ENCODE data around the gene CCDC85A.

CCDC85A gene

DNA sequence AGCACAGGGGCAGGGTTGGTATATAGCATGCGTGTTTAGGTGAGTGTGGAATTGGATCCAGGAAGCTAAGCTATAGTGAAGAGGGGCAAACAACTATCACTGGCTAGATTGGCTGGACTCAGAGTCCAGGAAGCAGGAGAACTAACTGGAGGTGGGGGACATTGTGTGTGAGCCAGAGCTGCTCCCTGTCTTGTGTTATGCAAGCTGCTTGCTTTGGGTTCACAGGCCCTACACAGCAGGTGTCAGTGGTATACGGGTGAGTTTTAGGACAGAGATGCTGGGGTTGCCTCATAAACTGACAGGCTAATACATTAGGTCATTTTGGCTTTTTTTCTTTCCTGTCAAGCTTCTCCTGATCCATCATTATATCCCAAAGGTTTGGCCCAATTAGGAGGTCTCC, 87.5 kb downstream of the CCDC85A start:
- H3K27me3 ChIP-seq (ENCODE audit: control insufficient read depth, insufficient read depth, low read length): no peaks in the 10 kb centered on the region
- peaks cover 7% of the 10 kb centered on the region; the same call in 1 of the 2 replicates for H3K4me1 ChIP-seq (ENCODE audit: control insufficient read depth, insufficient read depth, low read length)
- no peak overlapping the region for H3K27ac ChIP-seq (ENCODE audit: low read depth, low read length)
- no peaks in the 10 kb centered on the region for H3K36me3 ChIP-seq (ENCODE audit: control insufficient read depth, insufficient read depth, low read length)
- no peak overlapping the region for H3K9ac ChIP-seq (ENCODE audit: low read depth, low read length)
- no peak overlapping the region for H3K4me3 ChIP-seq (ENCODE audit: low read depth, low read length)
- no peaks in the 10 kb centered on the region for H3K9me3 ChIP-seq (ENCODE audit: control insufficient read depth, insufficient read depth, low read length)

- no peaks in the 10 kb centered on the region for H3K4me1 ChIP-seq (ENCODE audit: control insufficient read depth, insufficient read depth, low read length)
- no peak overlapping the region for H3K27ac ChIP-seq (ENCODE audit: low read depth, low read length)
- no peak overlapping the region for H3K9ac ChIP-seq (ENCODE audit: low read depth, low read length)
- H3K4me3 ChIP-seq (ENCODE audit: low read depth, low read length): no peak overlapping the region
- no peaks in the 10 kb centered on the region for H3K27me3 ChIP-seq (ENCODE audit: control insufficient read depth, insufficient read depth, low read length)
- H3K9me3 ChIP-seq (ENCODE audit: control insufficient read depth, insufficient read depth, low read length): no peaks in the 10 kb centered on the region
- no peaks in the 10 kb centered on the region for H3K36me3 ChIP-seq (ENCODE audit: control insufficient read depth, insufficient read depth, low read length)
Measured at GRCh38 chr2:56285224-56285623, 101.4 kb downstream of the CCDC85A start.

DNA sequence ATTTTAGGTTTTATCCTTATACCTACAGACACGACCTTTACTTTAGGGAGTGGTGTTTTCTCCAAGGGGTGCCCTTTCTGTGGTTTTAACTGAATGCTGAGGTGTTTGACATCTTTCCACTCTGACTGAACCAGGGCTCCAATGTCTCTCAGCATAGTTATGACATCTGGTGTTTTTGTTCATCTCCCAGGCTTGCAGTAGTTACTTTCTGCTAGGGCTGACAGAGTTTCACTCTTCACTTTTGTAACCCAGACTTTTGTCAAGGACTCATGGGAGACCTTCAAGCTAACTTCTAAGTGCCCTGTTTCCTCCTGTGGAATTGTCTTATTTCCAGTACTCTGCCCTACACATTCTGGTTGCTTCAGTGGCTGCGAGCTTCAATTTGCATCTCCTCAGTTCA, 103.1 kb downstream of the CCDC85A start:
- no peak overlapping the region for H3K27ac ChIP-seq (ENCODE audit: low read depth, low read length)
- no peaks in the 10 kb centered on the region for H3K4me1 ChIP-seq (ENCODE audit: control insufficient read depth, insufficient read depth, low read length)
- H3K36me3 ChIP-seq (ENCODE audit: control insufficient read depth, insufficient read depth, low read length): no peaks in the 10 kb centered on the region
- no peaks in the 10 kb centered on the region for H3K27me3 ChIP-seq (ENCODE audit: control insufficient read depth, insufficient read depth, low read length)
- H3K9ac ChIP-seq (ENCODE audit: low read depth, low read length): no peak overlapping the region
- no peaks in the 10 kb centered on the region for H3K9me3 ChIP-seq (ENCODE audit: control insufficient read depth, insufficient read depth, low read length)
- H3K4me3 ChIP-seq (ENCODE audit: low read depth, low read length): no peak overlapping the region

DNA sequence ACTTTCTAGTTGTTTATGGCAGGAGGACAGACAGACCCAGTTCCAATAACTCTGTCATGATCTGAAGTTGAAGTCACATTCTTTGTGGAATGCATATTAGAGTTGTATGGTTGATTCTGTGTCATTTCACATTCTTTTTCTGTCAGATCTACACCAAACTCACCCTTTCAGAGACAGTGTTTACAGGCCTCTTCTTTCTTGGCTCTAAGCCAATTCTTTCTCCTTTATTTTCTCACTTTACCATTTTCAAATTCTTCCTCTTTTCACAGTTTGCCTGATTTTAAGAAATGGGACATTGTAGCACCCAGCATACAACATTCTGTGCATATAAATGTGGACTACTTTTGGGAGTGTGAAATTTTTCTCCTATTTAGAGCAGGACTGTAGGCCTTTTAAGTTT, 103.7 kb downstream of the CCDC85A start:
- no peaks in the 10 kb centered on the region for H3K27me3 ChIP-seq (ENCODE audit: control insufficient read depth, insufficient read depth, low read length)
- H3K4me1 ChIP-seq (ENCODE audit: control insufficient read depth, insufficient read depth, low read length): no peaks in the 10 kb centered on the region
- H3K4me3 ChIP-seq (ENCODE audit: low read depth, low read length): no peak overlapping the region
- no peaks in the 10 kb centered on the region for H3K9me3 ChIP-seq (ENCODE audit: control insufficient read depth, insufficient read depth, low read length)
- H3K27ac ChIP-seq (ENCODE audit: low read depth, low read length): no peak overlapping the region
- H3K9ac ChIP-seq (ENCODE audit: low read depth, low read length): no peak overlapping the region
- no peaks in the 10 kb centered on the region for H3K36me3 ChIP-seq (ENCODE audit: control insufficient read depth, insufficient read depth, low read length)

DNA sequence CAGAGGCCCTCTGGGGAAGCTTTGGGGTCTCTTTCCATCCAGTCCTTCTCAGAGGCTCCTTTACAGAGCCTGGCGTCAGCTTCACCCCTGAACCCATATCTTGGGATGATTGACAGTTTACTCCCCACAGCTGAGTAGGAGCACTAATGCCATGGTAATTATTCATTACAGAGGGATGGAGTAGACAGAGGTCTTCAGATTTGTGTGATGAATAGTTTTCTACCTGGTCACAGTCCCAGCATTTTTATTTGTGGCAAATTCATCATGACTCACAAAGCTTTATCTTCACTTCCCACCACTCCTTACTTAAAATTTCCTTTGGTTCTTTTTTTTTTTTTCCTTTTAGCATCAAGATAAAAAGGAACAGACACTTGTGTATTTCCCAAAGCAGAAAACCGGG, 104.2 kb downstream of the CCDC85A start:
- no peak overlapping the region for H3K27ac ChIP-seq (ENCODE audit: low read depth, low read length)
- no peaks in the 10 kb centered on the region for H3K4me1 ChIP-seq (ENCODE audit: control insufficient read depth, insufficient read depth, low read length)
- no peak overlapping the region for H3K9ac ChIP-seq (ENCODE audit: low read depth, low read length)
- H3K9me3 ChIP-seq (ENCODE audit: control insufficient read depth, insufficient read depth, low read length): no peaks in the 10 kb centered on the region
- H3K36me3 ChIP-seq (ENCODE audit: control insufficient read depth, insufficient read depth, low read length): no peaks in the 10 kb centered on the region
- H3K27me3 ChIP-seq (ENCODE audit: control insufficient read depth, insufficient read depth, low read length): no peaks in the 10 kb centered on the region
- no peak overlapping the region for H3K4me3 ChIP-seq (ENCODE audit: low read depth, low read length)

DNA sequence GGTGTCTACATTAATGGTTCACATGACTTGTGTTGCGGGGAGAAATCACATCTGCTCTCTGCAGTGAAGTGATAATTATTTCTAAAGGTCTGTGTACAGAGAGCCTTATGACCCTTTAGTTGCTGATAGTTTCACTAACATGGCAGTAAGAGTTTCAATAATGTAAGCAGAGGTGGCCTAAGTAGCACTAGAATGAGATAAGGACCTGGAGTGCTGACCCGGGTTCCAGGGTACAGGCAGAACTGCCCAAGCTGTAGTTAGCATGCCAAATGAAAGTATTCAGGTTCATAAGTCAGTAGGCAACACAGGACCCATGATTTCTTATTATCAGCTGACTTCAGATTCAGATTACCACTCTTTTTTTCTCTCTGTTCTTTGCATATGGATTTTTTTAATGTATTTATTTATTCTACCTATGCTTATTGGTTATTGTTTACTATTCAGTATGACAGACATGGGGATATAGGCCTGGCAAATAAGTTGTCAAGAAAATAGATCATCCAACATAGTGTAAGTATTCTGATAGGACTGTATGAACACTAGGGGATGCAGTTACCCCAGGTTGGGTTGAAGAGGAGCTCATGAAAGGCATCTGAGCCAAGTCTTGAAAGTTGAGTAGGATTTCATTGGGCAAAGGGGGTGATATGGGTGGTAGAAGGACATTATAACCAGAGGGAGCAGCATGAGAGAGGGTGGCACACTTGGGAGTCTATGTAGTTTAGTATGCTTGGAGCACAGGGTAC, 105.2 kb downstream of the CCDC85A start:
- Histone ChIP-seq H3K27me3 (ENCODE audit: control insufficient read depth, insufficient read depth, low read length) (no peaks in the 10 kb centered on the region), H3K27ac (ENCODE audit: low read depth, low read length) (no peak overlapping the region), H3K4me1 (ENCODE audit: control insufficient read depth, insufficient read depth, low read length) (no peaks in the 10 kb centered on the region), H3K4me3 (ENCODE audit: low read depth, low read length) (no peak overlapping the region), H3K9me3 (ENCODE audit: control insufficient read depth, insufficient read depth, low read length) (no peaks in the 10 kb centered on the region), H3K9ac (ENCODE audit: low read depth, low read length) (no peak overlapping the region), H3K36me3 (ENCODE audit: control insufficient read depth, insufficient read depth, low read length) (no peaks in the 10 kb centered on the region)

DNA sequence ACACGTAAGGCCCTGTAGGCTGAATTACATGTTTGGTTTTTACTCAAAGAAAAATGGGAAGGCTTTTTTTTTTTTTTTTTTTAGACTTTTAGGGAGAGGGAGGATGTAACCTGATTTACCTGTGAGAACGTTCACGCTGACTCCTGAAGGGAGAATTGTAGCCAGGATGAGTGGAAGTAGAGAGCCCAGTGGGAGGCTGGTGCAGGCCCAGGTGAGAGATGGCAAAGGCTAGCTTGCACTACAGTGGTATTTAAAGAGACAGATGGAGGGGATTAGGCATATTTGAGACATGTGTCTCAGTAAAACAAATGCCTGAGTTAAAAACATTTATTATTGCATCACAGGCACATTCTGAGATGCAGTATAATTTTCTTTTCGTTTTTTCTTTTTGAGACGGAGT, 107.9 kb downstream of the CCDC85A start:
- no peaks in the 10 kb centered on the region for H3K9me3 ChIP-seq (ENCODE audit: control insufficient read depth, insufficient read depth, low read length)
- H3K4me1 ChIP-seq (ENCODE audit: control insufficient read depth, insufficient read depth, low read length): no peaks in the 10 kb centered on the region
- H3K27ac ChIP-seq (ENCODE audit: low read depth, low read length): no peak overlapping the region
- no peaks in the 10 kb centered on the region for H3K27me3 ChIP-seq (ENCODE audit: control insufficient read depth, insufficient read depth, low read length)
- no peak overlapping the region for H3K4me3 ChIP-seq (ENCODE audit: low read depth, low read length)
- no peaks in the 10 kb centered on the region for H3K36me3 ChIP-seq (ENCODE audit: control insufficient read depth, insufficient read depth, low read length)
- H3K9ac ChIP-seq (ENCODE audit: low read depth, low read length): no peak overlapping the region

GRCh38 chr2:56292951-56293350, 109.2 kb downstream of the CCDC85A start:
- no peak overlapping the region for H3K9ac ChIP-seq (ENCODE audit: low read depth, low read length)
- H3K27me3 ChIP-seq (ENCODE audit: control insufficient read depth, insufficient read depth, low read length): no peaks in the 10 kb centered on the region
- no peak overlapping the region for H3K4me3 ChIP-seq (ENCODE audit: low read depth, low read length)
- no peak overlapping the region for H3K27ac ChIP-seq (ENCODE audit: low read depth, low read length)
- H3K36me3 ChIP-seq (ENCODE audit: control insufficient read depth, insufficient read depth, low read length): no peaks in the 10 kb centered on the region
- no peaks in the 10 kb centered on the region; the same call in 1 of the 2 replicates for H3K4me1 ChIP-seq (ENCODE audit: control insufficient read depth, insufficient read depth, low read length)
- no peaks in the 10 kb centered on the region for H3K9me3 ChIP-seq (ENCODE audit: control insufficient read depth, insufficient read depth, low read length)

GRCh38 chr2:56295666-56296065, 111.9 kb downstream of the CCDC85A start:
- Histone ChIP-seq H3K36me3 (ENCODE audit: control insufficient read depth, insufficient read depth, low read length) (no peaks in the 10 kb centered on the region), H3K27ac (ENCODE audit: low read depth, low read length) (no peak overlapping the region), H3K4me3 (ENCODE audit: low read depth, low read length) (no peak overlapping the region), H3K9me3 (ENCODE audit: control insufficient read depth, insufficient read depth, low read length) (no peaks in the 10 kb centered on the region), H3K4me1 (ENCODE audit: control insufficient read depth, insufficient read depth, low read length) (peaks cover 6% of the 10 kb centered on the region; the same call in 1 of the 2 replicates), H3K9ac (ENCODE audit: low read depth, low read length) (no peak overlapping the region), H3K27me3 (ENCODE audit: control insufficient read depth, insufficient read depth, low read length) (no peaks in the 10 kb centered on the region)

- H3K9me3 ChIP-seq (ENCODE audit: control insufficient read depth, insufficient read depth, low read length): no peaks in the 10 kb centered on the region
- peaks cover 6% of the 10 kb centered on the region; the same call in 1 of the 2 replicates for H3K4me1 ChIP-seq (ENCODE audit: control insufficient read depth, insufficient read depth, low read length)
- H3K27ac ChIP-seq (ENCODE audit: low read depth, low read length): no peak overlapping the region
- H3K9ac ChIP-seq (ENCODE audit: low read depth, low read length): no peak overlapping the region
- no peak overlapping the region for H3K4me3 ChIP-seq (ENCODE audit: low read depth, low read length)
- no peaks in the 10 kb centered on the region for H3K36me3 ChIP-seq (ENCODE audit: control insufficient read depth, insufficient read depth, low read length)
- H3K27me3 ChIP-seq (ENCODE audit: control insufficient read depth, insufficient read depth, low read length): no peaks in the 10 kb centered on the region
Measured at GRCh38 chr2:56297671-56298070, 113.9 kb downstream of the CCDC85A start.

DNA sequence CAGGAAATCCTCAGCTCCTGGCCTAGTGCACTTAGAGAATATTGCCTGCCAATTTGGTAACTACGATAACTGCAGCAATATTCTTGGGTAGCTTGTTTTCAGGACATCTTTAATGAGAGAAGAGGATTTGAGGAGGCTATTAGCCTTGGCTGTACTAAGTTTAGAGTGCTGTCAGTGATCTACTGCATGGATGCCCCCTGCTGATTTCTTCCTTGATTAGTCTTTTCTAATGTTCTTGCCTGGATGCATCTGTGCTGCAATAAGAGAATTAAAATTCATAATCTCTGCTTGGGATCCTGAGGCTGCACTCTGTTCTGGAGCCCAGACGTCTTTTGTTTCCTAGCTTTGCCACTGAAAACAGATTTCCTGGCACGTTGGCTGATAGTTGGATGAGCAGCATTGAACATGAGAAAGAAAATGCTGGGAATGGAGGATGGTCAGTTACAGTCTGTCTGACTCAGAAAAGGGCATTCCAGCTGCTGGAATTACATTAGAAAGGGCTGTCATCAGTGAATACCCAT, 115.4 kb downstream of the CCDC85A start:
- no peaks in the 10 kb centered on the region for H3K27me3 ChIP-seq (ENCODE audit: control insufficient read depth, insufficient read depth, low read length)
- H3K36me3 ChIP-seq (ENCODE audit: control insufficient read depth, insufficient read depth, low read length): no peaks in the 10 kb centered on the region
- H3K9ac ChIP-seq (ENCODE audit: low read depth, low read length): no peak overlapping the region
- no peak overlapping the region for H3K27ac ChIP-seq (ENCODE audit: low read depth, low read length)
- peaks cover 6% of the 10 kb centered on the region; the same call in 1 of the 2 replicates for H3K4me1 ChIP-seq (ENCODE audit: control insufficient read depth, insufficient read depth, low read length)
- H3K4me3 ChIP-seq (ENCODE audit: low read depth, low read length): no peak overlapping the region
- no peaks in the 10 kb centered on the region for H3K9me3 ChIP-seq (ENCODE audit: control insufficient read depth, insufficient read depth, low read length)

Data from HUES48 (cell line).